Ishikawa (cell line): ENCODE measurements around the gene APOA1.

ENCODE experiments used
- CEBPB ChIP-seq: IDR thresholded peaks from 2 replicates; pipeline ENCODE4 v1.6.1; 2012
- EP300 ChIP-seq: IDR thresholded peaks from 2 replicates; pipeline ENCODE4 v1.6.1; 2012; ENCODE audit warnings: borderline replicate concordance
- RAD21 ChIP-seq: IDR thresholded peaks from 2 replicates; pipeline ENCODE4 v1.6.1; 2012; ENCODE audit warnings: low read depth
- TAF1 ChIP-seq: IDR thresholded peaks from 2 replicates; pipeline ENCODE4 v1.6.1; 2012; ENCODE audit warnings: low read depth, mild to moderate bottlenecking
- TCF12 ChIP-seq: IDR thresholded peaks from 2 replicates; pipeline ENCODE4 v1.6.1; 2012; ENCODE audit warnings: low read depth
- YY1 ChIP-seq: IDR thresholded peaks from 2 replicates; pipeline ENCODE4 v1.6.1; 2012; ENCODE audit warnings: low read depth
- TF ChIP-seq, protein P1 (sequence below): IDR thresholded peaks from 2 replicates; pipeline ENCODE4 v1.6.1; 2012
- TF ChIP-seq, protein P2 (sequence below): IDR thresholded peaks from 2 replicates; pipeline ENCODE4 v1.6.1; 2012; ENCODE audit warnings: low read depth, mild to moderate bottlenecking
- TF ChIP-seq, protein P3 (sequence below): IDR thresholded peaks from 2 replicates; pipeline ENCODE4 v1.6.1; 2012

DNA sequence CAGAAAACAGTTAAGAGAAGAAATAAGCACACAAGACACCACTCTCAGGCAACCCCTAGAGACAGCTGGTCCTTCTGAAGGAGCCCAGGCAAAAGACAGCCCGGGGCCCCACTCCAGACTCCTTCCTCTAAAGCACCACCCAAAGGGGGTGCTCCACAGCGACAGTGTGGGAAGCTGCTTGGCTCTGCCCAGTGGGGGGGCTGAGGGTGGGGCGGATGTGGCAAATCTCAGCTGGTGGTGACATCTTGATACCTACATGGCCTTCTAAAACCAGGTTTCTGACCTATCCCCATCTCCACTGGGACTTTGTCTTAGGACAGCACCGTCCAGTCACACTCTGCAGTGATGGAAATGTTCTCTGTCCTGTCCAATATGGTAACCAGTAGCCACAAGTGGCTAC lies 10.2 kb upstream of the APOA1 start:
- TF ChIP-seq YY1 (no peak), TCF12 (no peak), TAF1 (no peak), EP300 (no peak), RAD21 (no peak), CEBPB (no peak)
- TF ChIP-seq, protein P1, sequence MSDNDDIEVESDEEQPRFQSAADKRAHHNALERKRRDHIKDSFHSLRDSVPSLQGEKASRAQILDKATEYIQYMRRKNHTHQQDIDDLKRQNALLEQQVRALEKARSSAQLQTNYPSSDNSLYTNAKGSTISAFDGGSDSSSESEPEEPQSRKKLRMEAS = no peak
- TF ChIP-seq, protein P2, sequence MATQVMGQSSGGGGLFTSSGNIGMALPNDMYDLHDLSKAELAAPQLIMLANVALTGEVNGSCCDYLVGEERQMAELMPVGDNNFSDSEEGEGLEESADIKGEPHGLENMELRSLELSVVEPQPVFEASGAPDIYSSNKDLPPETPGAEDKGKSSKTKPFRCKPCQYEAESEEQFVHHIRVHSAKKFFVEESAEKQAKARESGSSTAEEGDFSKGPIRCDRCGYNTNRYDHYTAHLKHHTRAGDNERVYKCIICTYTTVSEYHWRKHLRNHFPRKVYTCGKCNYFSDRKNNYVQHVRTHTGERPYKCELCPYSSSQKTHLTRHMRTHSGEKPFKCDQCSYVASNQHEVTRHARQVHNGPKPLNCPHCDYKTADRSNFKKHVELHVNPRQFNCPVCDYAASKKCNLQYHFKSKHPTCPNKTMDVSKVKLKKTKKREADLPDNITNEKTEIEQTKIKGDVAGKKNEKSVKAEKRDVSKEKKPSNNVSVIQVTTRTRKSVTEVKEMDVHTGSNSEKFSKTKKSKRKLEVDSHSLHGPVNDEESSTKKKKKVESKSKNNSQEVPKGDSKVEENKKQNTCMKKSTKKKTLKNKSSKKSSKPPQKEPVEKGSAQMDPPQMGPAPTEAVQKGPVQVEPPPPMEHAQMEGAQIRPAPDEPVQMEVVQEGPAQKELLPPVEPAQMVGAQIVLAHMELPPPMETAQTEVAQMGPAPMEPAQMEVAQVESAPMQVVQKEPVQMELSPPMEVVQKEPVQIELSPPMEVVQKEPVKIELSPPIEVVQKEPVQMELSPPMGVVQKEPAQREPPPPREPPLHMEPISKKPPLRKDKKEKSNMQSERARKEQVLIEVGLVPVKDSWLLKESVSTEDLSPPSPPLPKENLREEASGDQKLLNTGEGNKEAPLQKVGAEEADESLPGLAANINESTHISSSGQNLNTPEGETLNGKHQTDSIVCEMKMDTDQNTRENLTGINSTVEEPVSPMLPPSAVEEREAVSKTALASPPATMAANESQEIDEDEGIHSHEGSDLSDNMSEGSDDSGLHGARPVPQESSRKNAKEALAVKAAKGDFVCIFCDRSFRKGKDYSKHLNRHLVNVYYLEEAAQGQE = no peak
- TF ChIP-seq, protein P3, sequence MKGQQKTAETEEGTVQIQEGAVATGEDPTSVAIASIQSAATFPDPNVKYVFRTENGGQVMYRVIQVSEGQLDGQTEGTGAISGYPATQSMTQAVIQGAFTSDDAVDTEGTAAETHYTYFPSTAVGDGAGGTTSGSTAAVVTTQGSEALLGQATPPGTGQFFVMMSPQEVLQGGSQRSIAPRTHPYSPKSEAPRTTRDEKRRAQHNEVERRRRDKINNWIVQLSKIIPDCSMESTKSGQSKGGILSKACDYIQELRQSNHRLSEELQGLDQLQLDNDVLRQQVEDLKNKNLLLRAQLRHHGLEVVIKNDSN = no peak
